Hematopoietic multipotent progenitor cell treated with erythropoietin and hydrocortisone succinate and interleukin-3 and kit ligand, for 17 days (in vitro differentiated cells): ENCODE results near the gene CFL1.
"Not testable (repeated sequence)": the region's sequence is repeated elsewhere in the genome, so short reads cannot be mapped to it uniquely, and the experiment has no call there.

Source experiments
- DNase-seq: peaks from one replicate; pipeline ENCODE4 v3.0.0-alpha.2; 2015; ENCODE audit warnings: low spot score

Gene CFL1

GRCh38 chr11:65856689-65857499, 1.1 kb downstream of the CFL1 start:
- peak; percentile 66 for DNase-seq

GRCh38 chr11:65855927-65856363, 2.0 kb downstream of the CFL1 start:
- DNase-seq: no peak

GRCh38 chr11:65854852-65855837, 2.8 kb downstream of the CFL1 start:
- DNase-seq: no peak

- DNase-seq: no peak
These were observed 3.8 kb downstream of the CFL1 start for GRCh38 chr11:65854161-65854592.

GRCh38 chr11:65853246-65853979, 4.6 kb downstream of the CFL1 start:
- no peak for DNase-seq

GRCh38 chr11:65852508-65853245, 5.3 kb downstream of the CFL1 start:
- DNase-seq: no peak

- no peak for DNase-seq
These were observed 6.0 kb downstream of the CFL1 start for GRCh38 chr11:65851811-65852507.

GRCh38 chr11:65851083-65851579, 6.8 kb downstream of the CFL1 start:
- no peak for DNase-seq

GRCh38 chr11:65850217-65851082, 7.5 kb downstream of the CFL1 start:
- no peak for DNase-seq

- DNase-seq: no peak
These were observed 8.2 kb downstream of the CFL1 start for GRCh38 chr11:65849771-65850216.

GRCh38 chr11:65849366-65849765, 8.6 kb downstream of the CFL1 start:
- no peak for DNase-seq

- DNase-seq: not testable (repeated sequence)
These were observed 9.3 kb downstream of the CFL1 start for GRCh38 chr11:65848693-65849092.

GRCh38 chr11:65847746-65848145, 10.2 kb downstream of the CFL1 start:
- no peak for DNase-seq

- no peak for DNase-seq
These were observed 13.6 kb downstream of the CFL1 start for GRCh38 chr11:65844231-65844872.

- no peak for DNase-seq
These were observed 14.2 kb downstream of the CFL1 start for GRCh38 chr11:65843811-65844210.

- no peak for DNase-seq
These were observed 15.8 kb downstream of the CFL1 start for GRCh38 chr11:65842144-65842543.

- no peak for DNase-seq
These were observed 23.8 kb downstream of the CFL1 start for GRCh38 chr11:65834202-65834601.

- DNase-seq: peak; percentile 87
These were observed 24.5 kb downstream of the CFL1 start, which contains the start of gene SNX32 for GRCh38 chr11:65833297-65834030. Gene SNX32 (plus strand): TSS chr11:65833963. CDS start chr11:65834066, 103 bp downstream.
